ENCODE results near the gene KRT80. TPM values are rescaled to one million over a fixed set of nuclear protein-coding genes. Genes with fewer than 3 reads are reported as not detected.

KRT80 gene
- total and polyA plus RNA-seq, 2 donors (not counting 3 experiments of a cell fraction or from before 2014, with no cell fraction given) = 13.6 to 23.7 TPM

- Histone ChIP-seq H3K27me3 (ENCODE audit: control insufficient read depth in 2 of 2, insufficient read depth in 2 of 2, low read length in 2 of 2) (no peaks in the 10 kb centered on the region), H3K36me3 (ENCODE audit: control insufficient read depth in 2 of 2, extremely low read depth in 1 of 2, insufficient read depth in 2 of 2, low read length in 2 of 2) (no peaks in the 10 kb centered on the region), H3K9me3 (replicated peaks; ENCODE audit: control insufficient read depth, insufficient read depth, low read length) (no peaks in the 10 kb centered on the region), H3K4me2 (ENCODE audit: insufficient read depth, low read length) (no peak overlapping the region), H3K79me2 (ENCODE audit: control insufficient read depth, insufficient read depth, low read length) (no peaks in the 10 kb centered on the region), H2AFZ (ENCODE audit: low read depth, low read length) (no peak overlapping the region), H3K4me3 (replicated peaks in 1 of 3; ENCODE audit: insufficient read depth in 1 of 3, low read depth in 1 of 3, low read length in 3 of 3) (no peak overlapping the region), H4K20me1 (replicated peaks; ENCODE audit: control insufficient read depth, extremely low read depth, insufficient read depth, low read length) (no peaks in the 10 kb centered on the region), H3K9me1 (replicated peaks; ENCODE audit: control insufficient read depth, extremely low read depth, insufficient read depth, low read length) (no peaks in the 10 kb centered on the region), H3K27ac (ENCODE audit: insufficient read depth, low read depth, low read length) (no peak overlapping the region), H3K4me1 (ENCODE audit: control insufficient read depth, extremely low read depth, insufficient read depth, low read length) (peaks cover 13% of the 10 kb centered on the region), H3K9ac (replicated peaks; ENCODE audit: extremely low read depth, insufficient read depth, low read length) (no peak overlapping the region)
- dilution Hi-C loops (cut with MboI; ENCODE audit: extremely low pct_ligation_motif_present, low sequenced_read_pairs) (no loop called here), intact Hi-C loops (cut with micrococcal nuclease) (no loop called here)
- POLR2A ChIA-PET = no interaction called here
- CTCF ChIA-PET = interaction anchor here (0.8 to 1.9 kb wide), 5 partner anchors 9 to 78 kb away, joined by 3 to 9 read pairs (median 3); partner anchors contain the start of gene KRT80
- no TSS peak for BruUV-seq (replicated peaks)
- TF ChIP-seq EZH2 (IDR thresholded peaks at IDR 0.05; ENCODE audit: borderline replicate concordance, low read depth, low read length, severe bottlenecking) = no peak
- TF ChIP-seq POLR2AphosphoS5 (IDR thresholded peaks at IDR 0.05; ENCODE audit: insufficient read depth, low read depth, low read length) = no peak
- TF ChIP-seq CTCF (IDR thresholded peaks at IDR 0.05; ENCODE audit: extremely low read depth in 1 of 2, insufficient read depth in 1 of 2, low read depth in 1 of 2, low read length in 2 of 2) = no peak
- TF ChIP-seq MAX (IDR thresholded peaks at IDR 0.05; ENCODE audit: insufficient read depth, insufficient read length) = no peak
- TF ChIP-seq MYC (IDR thresholded peaks at IDR 0.05; ENCODE audit: low read depth, low read length) = no peak
- TF ChIP-seq FOS (IDR thresholded peaks at IDR 0.05; ENCODE audit: borderline replicate concordance, insufficient read depth, low read length) = no peak
- TF ChIP-seq GATA2 (IDR thresholded peaks at IDR 0.05; ENCODE audit: insufficient read depth, insufficient read length, low read depth, low read length) = no peak
- TF ChIP-seq POLR2A (IDR thresholded peaks at IDR 0.05; ENCODE audit: low read depth, low read length) = no peak
- no peak for TF ChIP-seq JUN (IDR thresholded peaks at IDR 0.05; ENCODE audit: borderline replicate concordance, insufficient read depth, insufficient read length, low read depth)
- no peak for DNase-seq (ENCODE audit: low read depth, low spot score)
- FAIRE-seq = no peak
These were observed 9.1 kb upstream of the KRT80 start for GRCh38 chr12:52200781-52201450.

All from endothelial cell of umbilical vein (primary cell).